Upper lobe of left lung (tissue), 4 donors: Measurements from ENCODE around the gene NEK4.

Source experiments
- EP300 ChIP-seq, 4 donors: sonication (generic); formaldehyde crosslinking; IDR thresholded peaks; one replicate each; pipeline ENCODE4 v1.5.1; 2017; ENCODE audit warnings: antibody characterized with exemption in 4 of 4, control low read depth in 2 of 4
- POLR2A ChIP-seq, 4 donors: fragments of 450-650 bp; IDR thresholded peaks; one replicate each; pipeline ENCODE4 v1.5.1; 2016 to 2017; ENCODE audit warnings: antibody characterized with exemption in 4 of 4, mild to moderate bottlenecking in 2 of 4
- TF ChIP-seq, protein P1 (sequence below), 6 experiments: fragments of 450-650 bp in 4 of 6; fragments of 200-600 bp in 2 of 6; sonication (generic) in 2 of 6; IDR thresholded peaks; one replicate each; pipeline ENCODE4 v1.5.1; 2016 to 2019; ENCODE audit warnings: antibody characterized with exemption in 6 of 6

DNA sequence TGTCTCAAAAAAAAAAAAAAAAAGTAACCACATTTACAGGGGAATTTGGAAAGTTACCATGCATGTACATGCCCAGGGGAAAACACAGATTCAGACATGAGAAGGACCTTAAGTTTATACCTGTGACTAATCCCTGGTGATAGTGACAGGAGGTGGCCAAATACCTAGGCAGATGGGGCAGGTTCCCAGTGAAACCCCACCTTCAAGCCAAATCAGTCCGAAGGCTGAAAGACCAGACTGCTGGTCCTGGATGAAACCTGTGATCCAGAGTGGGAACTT, 49.1 kb downstream of the NEK4 start:
- TF ChIP-seq EP300 (IDR thresholded peaks at IDR 0.05) (no peak), POLR2A (IDR thresholded peaks at IDR 0.05) (no peak)
- TF ChIP-seq, protein P1, sequence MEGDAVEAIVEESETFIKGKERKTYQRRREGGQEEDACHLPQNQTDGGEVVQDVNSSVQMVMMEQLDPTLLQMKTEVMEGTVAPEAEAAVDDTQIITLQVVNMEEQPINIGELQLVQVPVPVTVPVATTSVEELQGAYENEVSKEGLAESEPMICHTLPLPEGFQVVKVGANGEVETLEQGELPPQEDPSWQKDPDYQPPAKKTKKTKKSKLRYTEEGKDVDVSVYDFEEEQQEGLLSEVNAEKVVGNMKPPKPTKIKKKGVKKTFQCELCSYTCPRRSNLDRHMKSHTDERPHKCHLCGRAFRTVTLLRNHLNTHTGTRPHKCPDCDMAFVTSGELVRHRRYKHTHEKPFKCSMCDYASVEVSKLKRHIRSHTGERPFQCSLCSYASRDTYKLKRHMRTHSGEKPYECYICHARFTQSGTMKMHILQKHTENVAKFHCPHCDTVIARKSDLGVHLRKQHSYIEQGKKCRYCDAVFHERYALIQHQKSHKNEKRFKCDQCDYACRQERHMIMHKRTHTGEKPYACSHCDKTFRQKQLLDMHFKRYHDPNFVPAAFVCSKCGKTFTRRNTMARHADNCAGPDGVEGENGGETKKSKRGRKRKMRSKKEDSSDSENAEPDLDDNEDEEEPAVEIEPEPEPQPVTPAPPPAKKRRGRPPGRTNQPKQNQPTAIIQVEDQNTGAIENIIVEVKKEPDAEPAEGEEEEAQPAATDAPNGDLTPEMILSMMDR (IDR thresholded peaks at IDR 0.05): no peak
